HEK293 (cell line): ENCODE measurements around the gene DGCR8.

Source experiments
- FEZF1 ChIP-seq: fragments of 450-650 bp; formaldehyde crosslinking; IDR thresholded peaks from 2 replicates; pipeline ENCODE4 v1.5.1; 2016; ENCODE audit warnings: missing biosample characterization, missing genetic modification characterization
- MEIS1 ChIP-seq: sonication (generic); formaldehyde crosslinking; IDR thresholded peaks from 2 replicates; pipeline ENCODE4 v1.8.1; 2022; ENCODE audit warnings: missing genetic modification reagents, mild to moderate bottlenecking, borderline replicate concordance
- MYNN ChIP-seq: fragments of 450-650 bp; formaldehyde crosslinking; IDR thresholded peaks from 2 replicates; pipeline ENCODE4 v1.5.1; 2016; ENCODE audit warnings: missing biosample characterization, missing genetic modification characterization, borderline replicate concordance
- SETDB1 ChIP-seq: IDR thresholded peaks from one replicate; pipeline ENCODE4 v1.6.1; 2017; ENCODE audit warnings: mild to moderate bottlenecking, low read length, moderate library complexity, mixed read lengths; ENCODE audit not compliant: insufficient read length
- SP3 ChIP-seq: fragments of 450-650 bp; formaldehyde crosslinking; IDR thresholded peaks from 2 replicates; pipeline ENCODE4 v1.5.1; 2016; ENCODE audit warnings: missing biosample characterization, missing genetic modification characterization
- WT1 ChIP-seq: fragments of 450-650 bp; formaldehyde crosslinking; IDR thresholded peaks from 2 replicates; pipeline ENCODE4 v1.5.1; 2016; ENCODE audit warnings: missing biosample characterization, missing genetic modification characterization
- ZBTB7A ChIP-seq: fragments of 450-650 bp; formaldehyde crosslinking; IDR thresholded peaks from 2 replicates; pipeline ENCODE4 v1.5.1; 2016; ENCODE audit warnings: low read depth, missing biosample characterization, missing genetic modification characterization
- ZFHX2 ChIP-seq: fragments of 450-650 bp; formaldehyde crosslinking; conservative IDR thresholded peaks from 2 replicates; pipeline ENCODE4 v1.5.1; 2016; ENCODE audit warnings: missing biosample characterization, missing genetic modification characterization
- ZFP69B ChIP-seq: fragments of 450-650 bp; formaldehyde crosslinking; IDR thresholded peaks from 2 replicates; pipeline ENCODE4 v1.5.1; 2016; ENCODE audit warnings: missing biosample characterization, missing genetic modification characterization
- ZNF133 ChIP-seq: fragments of 450-650 bp; formaldehyde crosslinking; IDR thresholded peaks from 2 replicates; pipeline ENCODE4 v1.5.1; 2016; ENCODE audit warnings: missing biosample characterization, missing genetic modification characterization
- ZNF138 ChIP-seq: fragments of 450-650 bp; formaldehyde crosslinking; IDR thresholded peaks from 2 replicates; pipeline ENCODE4 v1.5.1; 2016; ENCODE audit warnings: missing biosample characterization, missing genetic modification characterization, borderline replicate concordance
- ZNF155 ChIP-seq: fragments of 450-650 bp; formaldehyde crosslinking; IDR thresholded peaks from 2 replicates; pipeline ENCODE4 v1.5.1; 2016; ENCODE audit warnings: missing biosample characterization, missing genetic modification characterization
- ZNF157 ChIP-seq: fragments of 450-650 bp; formaldehyde crosslinking; IDR thresholded peaks from 2 replicates; pipeline ENCODE4 v1.5.1; 2016; ENCODE audit warnings: missing biosample characterization, missing genetic modification characterization
- ZNF16 ChIP-seq: fragments of 450-650 bp; formaldehyde crosslinking; IDR thresholded peaks from 2 replicates; pipeline ENCODE4 v1.5.1; 2016; ENCODE audit warnings: low read depth, missing biosample characterization, missing genetic modification characterization
- ZNF221 ChIP-seq: fragments of 450-650 bp; formaldehyde crosslinking; IDR thresholded peaks from 2 replicates; pipeline ENCODE4 v1.5.1; 2017; ENCODE audit warnings: missing biosample characterization, missing genetic modification characterization, borderline replicate concordance
- ZNF350 ChIP-seq: fragments of 450-650 bp; formaldehyde crosslinking; IDR thresholded peaks from 2 replicates; pipeline ENCODE4 v1.5.0; 2017; ENCODE audit warnings: missing biosample characterization, mild to moderate bottlenecking, missing genetic modification characterization
- ZNF404 ChIP-seq: fragments of 450-650 bp; formaldehyde crosslinking; IDR thresholded peaks from 2 replicates; pipeline ENCODE4 v1.5.1; 2017; ENCODE audit warnings: missing biosample characterization, missing genetic modification characterization
- ZNF510 ChIP-seq: fragments of 450-650 bp; formaldehyde crosslinking; IDR thresholded peaks from 2 replicates; pipeline ENCODE4 v1.5.1; 2018; ENCODE audit warnings: mild to moderate bottlenecking, missing genetic modification characterization, missing biosample characterization; ENCODE audit not compliant: insufficient replicate concordance
- ZNF560 ChIP-seq: fragments of 450-650 bp; formaldehyde crosslinking; IDR thresholded peaks from 2 replicates; pipeline ENCODE4 v1.5.1; 2017; ENCODE audit warnings: missing biosample characterization, missing genetic modification characterization, borderline replicate concordance
- ZNF610 ChIP-seq: fragments of 450-650 bp; formaldehyde crosslinking; IDR thresholded peaks from 2 replicates; pipeline ENCODE4 v1.5.1; 2016; ENCODE audit warnings: missing biosample characterization, missing genetic modification characterization, borderline replicate concordance
- ZNF777 ChIP-seq: fragments of 450-650 bp; formaldehyde crosslinking; IDR thresholded peaks from 2 replicates; pipeline ENCODE4 v1.5.1; 2017; ENCODE audit warnings: missing biosample characterization, missing genetic modification characterization, borderline replicate concordance
- ZNF837 ChIP-seq: fragments of 450-650 bp; formaldehyde crosslinking; IDR thresholded peaks from 2 replicates; pipeline ENCODE4 v1.5.1; 2016; ENCODE audit warnings: missing biosample characterization, missing genetic modification characterization
- TF ChIP-seq, protein P1 (sequence below): fragments of 450-650 bp; formaldehyde crosslinking; IDR thresholded peaks from 2 replicates; pipeline ENCODE4 v1.5.1; 2017; ENCODE audit warnings: missing biosample characterization, missing genetic modification characterization
- TF ChIP-seq, protein P2 (sequence below): fragments of 450-650 bp; IDR thresholded peaks from 2 replicates; pipeline ENCODE4 v1.5.1; 2018; ENCODE audit warnings: missing biosample characterization, missing genetic modification characterization
- TF ChIP-seq, protein P3 (sequence below): fragments of 450-650 bp; formaldehyde crosslinking; IDR thresholded peaks from 2 replicates; pipeline ENCODE4 v1.5.1; 2016; ENCODE audit warnings: missing biosample characterization, missing genetic modification characterization
- TF ChIP-seq, protein P4 (sequence below): fragments of 450-650 bp; formaldehyde crosslinking; IDR thresholded peaks from 2 replicates; pipeline ENCODE4 v1.5.1; 2016; ENCODE audit warnings: missing biosample characterization, missing genetic modification characterization
- TF ChIP-seq, protein P5 (sequence below): fragments of 450-650 bp; formaldehyde crosslinking; IDR thresholded peaks from 2 replicates; pipeline ENCODE4 v1.5.1; 2016; ENCODE audit warnings: missing biosample characterization, missing genetic modification characterization
- TF ChIP-seq, protein P6 (sequence below): fragments of 450-650 bp; formaldehyde crosslinking; IDR thresholded peaks from 2 replicates; pipeline ENCODE4 v1.5.1; 2017; ENCODE audit warnings: missing biosample characterization, missing genetic modification characterization

DGCR8 gene

DNA sequence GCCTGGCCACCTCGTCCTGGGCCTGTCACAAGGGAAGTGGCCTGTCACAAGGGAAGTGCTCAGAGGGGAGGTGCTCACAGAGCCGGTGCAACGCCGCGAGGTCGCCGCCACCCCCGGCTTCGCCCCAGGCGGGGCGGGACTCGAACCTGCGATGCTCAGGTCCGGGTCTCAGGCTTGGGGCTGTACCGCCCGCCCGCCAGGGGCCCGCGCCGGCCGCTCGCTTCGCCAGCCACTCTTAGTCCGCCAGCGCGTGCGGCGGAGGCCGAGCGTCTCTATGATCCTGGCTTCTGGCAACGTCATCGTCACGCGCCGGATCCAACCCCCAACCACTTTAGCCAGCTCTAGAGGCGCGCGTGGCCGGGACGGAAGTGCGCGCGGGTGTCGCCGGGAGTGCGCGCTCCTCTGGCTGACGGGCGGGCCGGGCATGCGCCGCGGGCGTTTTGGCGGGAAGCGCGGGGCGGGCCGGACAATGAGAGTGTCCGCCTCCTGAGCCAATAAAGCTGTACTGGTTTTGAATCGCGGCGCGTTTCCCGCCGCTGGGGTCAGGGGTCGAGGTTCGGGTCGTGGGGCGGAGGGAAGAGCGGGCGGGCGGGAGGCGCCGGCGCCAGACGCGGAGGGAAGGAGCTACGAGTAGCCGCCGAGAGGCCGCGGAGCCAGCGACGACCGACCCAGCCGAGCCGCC, 37.1 kb downstream of the DGCR8 start, which contains the start of gene TRMT2A (continued):
- TF ChIP-seq, protein P1, sequence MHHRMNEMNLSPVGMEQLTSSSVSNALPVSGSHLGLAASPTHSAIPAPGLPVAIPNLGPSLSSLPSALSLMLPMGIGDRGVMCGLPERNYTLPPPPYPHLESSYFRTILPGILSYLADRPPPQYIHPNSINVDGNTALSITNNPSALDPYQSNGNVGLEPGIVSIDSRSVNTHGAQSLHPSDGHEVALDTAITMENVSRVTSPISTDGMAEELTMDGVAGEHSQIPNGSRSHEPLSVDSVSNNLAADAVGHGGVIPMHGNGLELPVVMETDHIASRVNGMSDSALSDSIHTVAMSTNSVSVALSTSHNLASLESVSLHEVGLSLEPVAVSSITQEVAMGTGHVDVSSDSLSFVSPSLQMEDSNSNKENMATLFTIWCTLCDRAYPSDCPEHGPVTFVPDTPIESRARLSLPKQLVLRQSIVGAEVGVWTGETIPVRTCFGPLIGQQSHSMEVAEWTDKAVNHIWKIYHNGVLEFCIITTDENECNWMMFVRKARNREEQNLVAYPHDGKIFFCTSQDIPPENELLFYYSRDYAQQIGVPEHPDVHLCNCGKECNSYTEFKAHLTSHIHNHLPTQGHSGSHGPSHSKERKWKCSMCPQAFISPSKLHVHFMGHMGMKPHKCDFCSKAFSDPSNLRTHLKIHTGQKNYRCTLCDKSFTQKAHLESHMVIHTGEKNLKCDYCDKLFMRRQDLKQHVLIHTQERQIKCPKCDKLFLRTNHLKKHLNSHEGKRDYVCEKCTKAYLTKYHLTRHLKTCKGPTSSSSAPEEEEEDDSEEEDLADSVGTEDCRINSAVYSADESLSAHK (tag by site-specific recombination), result peak; percentile 60
- no peak for TF ChIP-seq ZNF133 (tag by site-specific recombination)
- no peak for TF ChIP-seq ZNF404 (tag by site-specific recombination)
- TF ChIP-seq ZBTB7A (tag by site-specific recombination), result peak; percentile 90; the same call in 1 of the 2 replicates
- TF ChIP-seq ZNF510 (tag by site-specific recombination), result no peak
- no peak for TF ChIP-seq ZNF155 (tag by site-specific recombination)
- no peak for TF ChIP-seq ZNF221
- peak; percentile 76 for TF ChIP-seq WT1
- 0 out of 2 replicates have a peak, but pooled peaks have one; percentile 10 for TF ChIP-seq MEIS1 (CRISPR knock-in tag)
- TF ChIP-seq, protein P2, sequence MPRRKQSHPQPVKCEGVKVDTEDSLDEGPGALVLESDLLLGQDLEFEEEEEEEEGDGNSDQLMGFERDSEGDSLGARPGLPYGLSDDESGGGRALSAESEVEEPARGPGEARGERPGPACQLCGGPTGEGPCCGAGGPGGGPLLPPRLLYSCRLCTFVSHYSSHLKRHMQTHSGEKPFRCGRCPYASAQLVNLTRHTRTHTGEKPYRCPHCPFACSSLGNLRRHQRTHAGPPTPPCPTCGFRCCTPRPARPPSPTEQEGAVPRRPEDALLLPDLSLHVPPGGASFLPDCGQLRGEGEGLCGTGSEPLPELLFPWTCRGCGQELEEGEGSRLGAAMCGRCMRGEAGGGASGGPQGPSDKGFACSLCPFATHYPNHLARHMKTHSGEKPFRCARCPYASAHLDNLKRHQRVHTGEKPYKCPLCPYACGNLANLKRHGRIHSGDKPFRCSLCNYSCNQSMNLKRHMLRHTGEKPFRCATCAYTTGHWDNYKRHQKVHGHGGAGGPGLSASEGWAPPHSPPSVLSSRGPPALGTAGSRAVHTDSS (tag by site-specific recombination), result no peak
- peak; percentile 71 for TF ChIP-seq FEZF1 (tag by site-specific recombination)
- TF ChIP-seq MYNN (tag by site-specific recombination), result no peak
- TF ChIP-seq ZNF157 (tag by site-specific recombination), result no peak
- TF ChIP-seq, protein P3, sequence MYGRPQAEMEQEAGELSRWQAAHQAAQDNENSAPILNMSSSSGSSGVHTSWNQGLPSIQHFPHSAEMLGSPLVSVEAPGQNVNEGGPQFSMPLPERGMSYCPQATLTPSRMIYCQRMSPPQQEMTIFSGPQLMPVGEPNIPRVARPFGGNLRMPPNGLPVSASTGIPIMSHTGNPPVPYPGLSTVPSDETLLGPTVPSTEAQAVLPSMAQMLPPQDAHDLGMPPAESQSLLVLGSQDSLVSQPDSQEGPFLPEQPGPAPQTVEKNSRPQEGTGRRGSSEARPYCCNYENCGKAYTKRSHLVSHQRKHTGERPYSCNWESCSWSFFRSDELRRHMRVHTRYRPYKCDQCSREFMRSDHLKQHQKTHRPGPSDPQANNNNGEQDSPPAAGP (tag by site-specific recombination), result peak; percentile 100
- TF ChIP-seq ZNF138 (tag by site-specific recombination), result no peak
- peak; percentile 57; the same call in 1 of the 2 replicates for TF ChIP-seq ZNF610 (tag by site-specific recombination)
- TF ChIP-seq ZFP69B (tag by site-specific recombination), result peak; percentile 72
- TF ChIP-seq ZNF350, result no peak
- no peak for TF ChIP-seq ZNF16 (tag by site-specific recombination)
- no peak for TF ChIP-seq ZNF777
- peak; percentile 56; the same call in 1 of the 2 replicates for TF ChIP-seq ZFHX2 (tag by site-specific recombination)
- no peak for TF ChIP-seq ZNF837 (tag by site-specific recombination)
- no peak for TF ChIP-seq SETDB1
- TF ChIP-seq, protein P4, sequence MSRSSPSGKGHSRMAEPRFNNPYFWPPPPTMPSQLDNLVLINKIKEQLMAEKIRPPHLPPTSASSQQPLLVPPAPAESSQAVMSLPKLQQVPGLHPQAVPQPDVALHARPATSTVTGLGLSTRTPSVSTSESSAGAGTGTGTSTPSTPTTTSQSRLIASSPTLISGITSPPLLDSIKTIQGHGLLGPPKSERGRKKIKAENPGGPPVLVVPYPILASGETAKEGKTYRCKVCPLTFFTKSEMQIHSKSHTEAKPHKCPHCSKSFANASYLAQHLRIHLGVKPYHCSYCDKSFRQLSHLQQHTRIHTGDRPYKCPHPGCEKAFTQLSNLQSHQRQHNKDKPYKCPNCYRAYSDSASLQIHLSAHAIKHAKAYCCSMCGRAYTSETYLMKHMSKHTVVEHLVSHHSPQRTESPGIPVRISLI (tag by site-specific recombination), result peak; percentile 31; the same call in 1 of the 2 replicates
- TF ChIP-seq, protein P5, sequence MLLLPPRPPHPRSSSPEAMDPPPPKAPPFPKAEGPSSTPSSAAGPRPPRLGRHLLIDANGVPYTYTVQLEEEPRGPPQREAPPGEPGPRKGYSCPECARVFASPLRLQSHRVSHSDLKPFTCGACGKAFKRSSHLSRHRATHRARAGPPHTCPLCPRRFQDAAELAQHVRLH (tag by site-specific recombination), result peak; percentile 71
- peak; percentile 96 for TF ChIP-seq SP3 (tag by site-specific recombination)
- no peak for TF ChIP-seq ZNF560
- TF ChIP-seq, protein P6, sequence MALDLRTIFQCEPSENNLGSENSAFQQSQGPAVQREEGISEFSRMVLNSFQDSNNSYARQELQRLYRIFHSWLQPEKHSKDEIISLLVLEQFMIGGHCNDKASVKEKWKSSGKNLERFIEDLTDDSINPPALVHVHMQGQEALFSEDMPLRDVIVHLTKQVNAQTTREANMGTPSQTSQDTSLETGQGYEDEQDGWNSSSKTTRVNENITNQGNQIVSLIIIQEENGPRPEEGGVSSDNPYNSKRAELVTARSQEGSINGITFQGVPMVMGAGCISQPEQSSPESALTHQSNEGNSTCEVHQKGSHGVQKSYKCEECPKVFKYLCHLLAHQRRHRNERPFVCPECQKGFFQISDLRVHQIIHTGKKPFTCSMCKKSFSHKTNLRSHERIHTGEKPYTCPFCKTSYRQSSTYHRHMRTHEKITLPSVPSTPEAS, result no peak
